ENCODE results near the gene TFPT. TPM values are rescaled to one million over a fixed set of nuclear protein-coding genes. Genes with fewer than 3 reads are reported as not detected.

Gene TFPT
- total and polyA plus RNA-seq, 2 of the 13 experiments (the other 11 are each of a cell fraction or from before 2014, with no cell fraction given), result 8.4 to 10.7 TPM

DNA sequence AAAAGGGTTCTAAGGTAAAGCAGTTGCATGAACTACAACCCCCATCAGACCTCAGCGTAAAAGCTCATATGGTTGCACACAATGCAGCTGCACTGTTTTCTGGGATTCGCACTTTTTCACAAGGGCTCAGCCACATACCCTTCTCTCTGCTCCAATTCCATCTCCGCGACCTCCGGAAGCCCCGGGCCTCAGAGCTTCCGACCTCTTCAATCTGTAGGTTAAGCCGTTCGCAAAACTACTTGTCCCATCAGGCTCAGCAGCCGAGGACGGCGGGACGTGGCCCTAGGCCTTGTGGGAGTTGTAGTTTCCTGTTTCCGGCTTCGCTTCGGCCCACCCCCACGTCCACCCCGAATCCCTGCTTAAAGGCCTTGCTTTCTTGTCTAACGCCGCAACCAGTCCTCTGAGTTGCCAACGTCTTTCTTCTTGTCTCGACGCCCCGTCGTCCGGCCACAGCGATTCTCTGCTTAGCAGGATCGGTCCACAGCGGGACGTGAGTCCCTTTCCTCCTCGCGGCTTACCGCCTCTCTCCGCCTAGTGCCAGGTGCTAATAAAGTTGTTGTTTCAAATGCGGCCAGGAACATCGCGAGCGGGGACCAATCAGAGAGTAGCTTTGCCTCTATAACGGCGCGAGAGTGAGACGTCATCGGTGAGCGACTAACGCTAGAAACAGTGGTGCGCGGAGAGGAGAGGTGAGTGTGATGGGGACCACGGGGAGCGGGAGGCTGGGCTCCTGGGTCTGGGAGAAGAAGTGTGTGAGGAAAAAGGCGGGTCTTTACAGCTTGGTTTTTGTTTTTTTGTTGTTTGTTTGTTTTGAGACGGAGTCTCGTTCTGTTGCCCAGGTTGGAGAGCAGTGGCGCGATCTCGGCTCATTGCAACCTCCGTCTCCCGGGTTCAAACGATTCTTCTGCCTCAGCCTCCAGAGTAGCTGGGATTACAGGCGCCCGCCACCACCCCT, at the start of gene TFPT, which contains the start of gene PRPF31 (continued):
- TF ChIP-seq, protein P1, sequence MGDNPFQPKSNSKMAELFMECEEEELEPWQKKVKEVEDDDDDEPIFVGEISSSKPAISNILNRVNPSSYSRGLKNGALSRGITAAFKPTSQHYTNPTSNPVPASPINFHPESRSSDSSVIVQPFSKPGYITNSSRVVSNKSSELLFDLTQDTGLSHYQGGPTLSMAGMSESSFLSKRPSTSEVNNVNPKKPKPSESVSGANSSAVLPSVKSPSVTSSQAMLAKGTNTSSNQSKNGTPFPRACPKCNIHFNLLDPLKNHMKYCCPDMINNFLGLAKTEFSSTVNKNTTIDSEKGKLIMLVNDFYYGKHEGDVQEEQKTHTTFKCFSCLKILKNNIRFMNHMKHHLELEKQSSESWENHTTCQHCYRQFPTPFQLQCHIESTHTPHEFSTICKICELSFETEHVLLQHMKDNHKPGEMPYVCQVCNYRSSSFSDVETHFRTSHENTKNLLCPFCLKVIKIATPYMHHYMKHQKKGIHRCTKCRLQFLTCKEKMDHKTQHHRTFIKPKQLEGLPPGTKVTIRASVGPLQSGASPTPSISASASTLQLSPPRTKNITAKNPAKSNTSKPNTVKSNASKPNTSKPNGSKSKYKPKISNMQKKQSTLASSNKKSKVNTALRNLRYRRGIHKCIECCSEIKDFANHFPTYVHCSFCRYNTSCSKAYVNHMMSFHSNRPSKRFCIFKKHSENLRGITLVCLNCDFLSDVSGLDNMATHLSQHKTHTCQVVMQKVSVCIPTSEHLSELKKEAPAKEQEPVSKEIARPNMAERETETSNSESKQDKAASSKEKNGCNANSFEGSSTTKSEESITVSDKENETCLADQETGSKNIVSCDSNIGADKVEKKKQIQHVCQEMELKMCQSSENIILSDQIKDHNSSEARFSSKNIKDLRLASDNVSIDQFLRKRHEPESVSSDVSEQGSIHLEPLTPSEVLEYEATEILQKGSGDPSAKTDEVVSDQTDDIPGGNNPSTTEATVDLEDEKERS (CRISPR knock-in tag; IDR thresholded peaks at IDR 0.05), result no peak; the same call in 1 of the 2 replicates
- no peak; the same call in 1 of the 2 replicates for TF ChIP-seq ZSCAN22 (CRISPR knock-in tag; IDR thresholded peaks at IDR 0.05)
- TF ChIP-seq ZBTB42 (CRISPR knock-in tag; IDR thresholded peaks at IDR 0.05), result no peak
- peak; percentile 77; the same call in 1 of the 2 replicates for TF ChIP-seq KDM5B (CRISPR knock-in tag; IDR thresholded peaks at IDR 0.05; ENCODE audit: borderline replicate concordance)
- no peak for TF ChIP-seq TCF7L2 (IDR thresholded peaks at IDR 0.05; ENCODE audit: low read depth, low read length)
- no peak for TF ChIP-seq MAFG (CRISPR knock-in tag; IDR thresholded peaks at IDR 0.05)
- TF ChIP-seq, protein P2, sequence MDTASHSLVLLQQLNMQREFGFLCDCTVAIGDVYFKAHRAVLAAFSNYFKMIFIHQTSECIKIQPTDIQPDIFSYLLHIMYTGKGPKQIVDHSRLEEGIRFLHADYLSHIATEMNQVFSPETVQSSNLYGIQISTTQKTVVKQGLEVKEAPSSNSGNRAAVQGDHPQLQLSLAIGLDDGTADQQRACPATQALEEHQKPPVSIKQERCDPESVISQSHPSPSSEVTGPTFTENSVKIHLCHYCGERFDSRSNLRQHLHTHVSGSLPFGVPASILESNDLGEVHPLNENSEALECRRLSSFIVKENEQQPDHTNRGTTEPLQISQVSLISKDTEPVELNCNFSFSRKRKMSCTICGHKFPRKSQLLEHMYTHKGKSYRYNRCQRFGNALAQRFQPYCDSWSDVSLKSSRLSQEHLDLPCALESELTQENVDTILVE (CRISPR knock-in tag; IDR thresholded peaks at IDR 0.05), result peak; percentile 87
- TF ChIP-seq ZNF850 (CRISPR knock-in tag; conservative IDR thresholded peaks at IDR 0.05), result peak; percentile 36; the same call in 1 of the 2 replicates
- TF ChIP-seq ZNF326 (CRISPR knock-in tag; IDR thresholded peaks at IDR 0.05; ENCODE audit: borderline replicate concordance), result no peak
- TF ChIP-seq KDM6A (CRISPR knock-in tag; IDR thresholded peaks at IDR 0.05; ENCODE audit: low read depth), result no peak
- no peak for TF ChIP-seq ZNF382 (CRISPR knock-in tag; IDR thresholded peaks at IDR 0.05; ENCODE audit: borderline replicate concordance)
- TF ChIP-seq ZNF501 (CRISPR knock-in tag; IDR thresholded peaks at IDR 0.05), result peak; percentile 99
- no peak for TF ChIP-seq KLF15 (CRISPR knock-in tag; IDR thresholded peaks at IDR 0.05; ENCODE audit: borderline replicate concordance)
- no peak for TF ChIP-seq SP1 (IDR thresholded peaks at IDR 0.05)
- TF ChIP-seq SP1 (CRISPR knock-in tag; IDR thresholded peaks at IDR 0.05), result peak; percentile 90
- no peak for TF ChIP-seq ZNF160 (CRISPR knock-in tag; IDR thresholded peaks at IDR 0.05)
- TF ChIP-seq GABPB1 (CRISPR knock-in tag; IDR thresholded peaks at IDR 0.05), result peak; percentile 92
- no peak for TF ChIP-seq RBAK (CRISPR knock-in tag; IDR thresholded peaks at IDR 0.05)
- TF ChIP-seq RORA (CRISPR knock-in tag; IDR thresholded peaks at IDR 0.05), result no peak
- peak; percentile 68 for TF ChIP-seq HIVEP1 (CRISPR knock-in tag; IDR thresholded peaks at IDR 0.05)
- TF ChIP-seq, protein P3, sequence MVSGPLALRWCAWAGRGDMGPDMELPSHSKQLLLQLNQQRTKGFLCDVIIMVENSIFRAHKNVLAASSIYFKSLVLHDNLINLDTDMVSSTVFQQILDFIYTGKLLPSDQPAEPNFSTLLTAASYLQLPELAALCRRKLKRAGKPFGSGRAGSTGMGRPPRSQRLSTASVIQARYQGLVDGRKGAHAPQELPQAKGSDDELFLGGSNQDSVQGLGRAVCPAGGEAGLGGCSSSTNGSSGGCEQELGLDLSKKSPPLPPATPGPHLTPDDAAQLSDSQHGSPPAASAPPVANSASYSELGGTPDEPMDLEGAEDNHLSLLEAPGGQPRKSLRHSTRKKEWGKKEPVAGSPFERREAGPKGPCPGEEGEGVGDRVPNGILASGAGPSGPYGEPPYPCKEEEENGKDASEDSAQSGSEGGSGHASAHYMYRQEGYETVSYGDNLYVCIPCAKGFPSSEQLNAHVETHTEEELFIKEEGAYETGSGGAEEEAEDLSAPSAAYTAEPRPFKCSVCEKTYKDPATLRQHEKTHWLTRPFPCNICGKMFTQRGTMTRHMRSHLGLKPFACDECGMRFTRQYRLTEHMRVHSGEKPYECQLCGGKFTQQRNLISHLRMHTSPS (CRISPR knock-in tag; IDR thresholded peaks at IDR 0.05; ENCODE audit: low read depth), result no peak
- 0 out of 2 replicates have a peak, but pooled peaks have one; percentile 60 for TF ChIP-seq ZNF772 (CRISPR knock-in tag; IDR thresholded peaks at IDR 0.05)
- TF ChIP-seq STAG1 (CRISPR knock-in tag; IDR thresholded peaks at IDR 0.05), result no peak
- TF ChIP-seq, protein P4, sequence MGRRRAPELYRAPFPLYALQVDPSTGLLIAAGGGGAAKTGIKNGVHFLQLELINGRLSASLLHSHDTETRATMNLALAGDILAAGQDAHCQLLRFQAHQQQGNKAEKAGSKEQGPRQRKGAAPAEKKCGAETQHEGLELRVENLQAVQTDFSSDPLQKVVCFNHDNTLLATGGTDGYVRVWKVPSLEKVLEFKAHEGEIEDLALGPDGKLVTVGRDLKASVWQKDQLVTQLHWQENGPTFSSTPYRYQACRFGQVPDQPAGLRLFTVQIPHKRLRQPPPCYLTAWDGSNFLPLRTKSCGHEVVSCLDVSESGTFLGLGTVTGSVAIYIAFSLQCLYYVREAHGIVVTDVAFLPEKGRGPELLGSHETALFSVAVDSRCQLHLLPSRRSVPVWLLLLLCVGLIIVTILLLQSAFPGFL (CRISPR knock-in tag; IDR thresholded peaks at IDR 0.05), result no peak
